K562 (cell line): ENCODE measurements around the gene CCDC61. TPM values are rescaled to one million over a fixed set of nuclear protein-coding genes. Genes with fewer than 3 reads are reported as not detected.

ENCODE experiments used
- ATAC-seq: fragments of 200-7000 bp; cut with Tn5 transposase; 3 replicates; pipeline ENCODE4 v1.9.1; 2020; ENCODE audit warnings: moderate library complexity
- BruUV-seq: library from RNA; stranded (reverse); fragments of 400-500 nt; replicated peaks from 2 replicates; lab custom pipeline; 2021; lab: Mats Ljungman, UMichigan
- CTCF ChIA-PET: fragments of 300-600 bp; formaldehyde crosslinking; extraction: SDS; loops from one replicate; lab custom pipeline; 2021; ENCODE audit warnings: low intra/inter-chr PET ratio; lab: Yijun Ruan, JAX
- POLR2A ChIA-PET: fragments of 300-600, 350-650 bp; sonication (Branson Sonifier 250); formaldehyde crosslinking; extraction: SDS; loops from one replicate; lab custom pipeline; 2021; ENCODE audit warnings: antibody characterized with exemption, inconsistent platforms; lab: Yijun Ruan, JAX
- DNase-seq, 4 experiments: peaks; one replicate each; pipeline versions ENCODE4 v3.0.0 to v3.0.0-alpha.2; 2011 to 2018; ENCODE audit warnings: low spot score in 3 of 4, mixed read lengths in 3 of 4; ENCODE audit errors: extremely low read depth in 1 of 4
- FAIRE-seq: peaks from 2 replicates; lab custom pipeline; 2011; peaks lifted over from hg19 to GRCh38; lab: Jason Lieb, UNC
- H2AFZ ChIP-seq: 2 replicates; pipeline ENCODE4 v1.6.0; 2011; ENCODE audit warnings: low read depth, low read length, control low read depth, inconsistent platforms
- H3K27ac ChIP-seq: fragments of 200-600 bp; 3 replicates; pipeline ENCODE4 v1.8.0; 2011; ENCODE audit warnings: low read depth, mild to moderate bottlenecking, control low read depth, inconsistent platforms, low read length, moderate library complexity, mixed read lengths; ENCODE audit errors: extremely low read depth
- H3K27me3 ChIP-seq, 2 experiments: fragments of 300-600 bp in 1 of 2; 2 replicates in 1 of 2; 3 replicates in 1 of 2; pipeline versions ENCODE4 v1.6.0 to v1.8.0; 2011; ENCODE audit warnings: inconsistent platforms in 2 of 2, low read length in 2 of 2, mild to moderate bottlenecking in 1 of 2, mixed read lengths in 1 of 2, moderate library complexity in 1 of 2; ENCODE audit not compliant: control insufficient read depth in 2 of 2, insufficient read depth in 2 of 2
- H3K36me3 ChIP-seq: fragments of 300-600 bp; 3 replicates; pipeline ENCODE4 v1.8.0; 2011; ENCODE audit warnings: mild to moderate bottlenecking, low read length, inconsistent platforms; ENCODE audit not compliant: control insufficient read depth, insufficient read depth
- H3K4me1 ChIP-seq, 2 experiments: fragments of 200-600 bp in 1 of 2; replicated peaks in 1 of 2; 2 replicates in 1 of 2; 3 replicates in 1 of 2; pipeline versions ENCODE4 v1.5.1 to v1.8.0; 2011; ENCODE audit warnings: inconsistent platforms in 2 of 2, low read length in 2 of 2, mild to moderate bottlenecking in 1 of 2, mixed read lengths in 1 of 2, moderate library complexity in 1 of 2; ENCODE audit not compliant: control insufficient read depth in 2 of 2, insufficient read depth in 2 of 2
- H3K4me2 ChIP-seq: 2 replicates; pipeline ENCODE4 v1.6.1; 2011; ENCODE audit warnings: low read length, control low read depth, inconsistent platforms, mixed read lengths; ENCODE audit not compliant: insufficient read depth
- H3K4me3 ChIP-seq: fragments of 200-600 bp; sonication (generic), shearing (Covaris generic); 2 replicates; pipeline ENCODE4 v1.5.1; 2016; ENCODE audit warnings: control low read depth, inconsistent platforms
- H3K79me2 ChIP-seq: fragments of 200-600 bp; 3 replicates; pipeline ENCODE4 v1.8.0; 2011; ENCODE audit warnings: low read length, inconsistent platforms; ENCODE audit not compliant: control insufficient read depth, insufficient read depth
- H3K9ac ChIP-seq, 2 experiments: 2 replicates each; pipeline versions ENCODE4 v1.6.0 to v1.6.1; 2011; ENCODE audit warnings: low read depth in 2 of 2, low read length in 2 of 2, control low read depth in 1 of 2, inconsistent platforms in 1 of 2, mild to moderate bottlenecking in 1 of 2, mixed read lengths in 1 of 2; ENCODE audit not compliant: insufficient read depth in 1 of 2
- H3K9me1 ChIP-seq: one replicate; pipeline ENCODE4 v1.6.0; 2011; ENCODE audit warnings: inconsistent platforms, mild to moderate bottlenecking, low read length, moderate library complexity; ENCODE audit not compliant: control insufficient read depth, insufficient read depth
- H3K9me3 ChIP-seq: replicated peaks from 2 replicates; pipeline ENCODE4 v1.5.1; 2011; ENCODE audit warnings: low read depth, low read length, inconsistent platforms; ENCODE audit not compliant: control insufficient read depth, insufficient read depth
- H4K20me1 ChIP-seq: replicated peaks from 2 replicates; pipeline ENCODE4 v1.6.1; 2011; ENCODE audit warnings: low read length, inconsistent platforms, mixed read lengths; ENCODE audit not compliant: control insufficient read depth, insufficient read depth
- CREM ChIP-seq: IDR thresholded peaks from 2 replicates; pipeline ENCODE4 v1.6.1; 2014; ENCODE audit warnings: antibody characterized with exemption, low read depth
- MAZ ChIP-seq, 2 experiments: fragments of 450-650 bp in 1 of 2; sonication (generic) in 1 of 2; formaldehyde crosslinking; IDR thresholded peaks in 1 of 2; conservative IDR thresholded peaks in 1 of 2; 2 replicates each; pipeline versions ENCODE4 v1.4.0 to v1.5.0; 2020; ENCODE audit warnings: mild to moderate bottlenecking in 1 of 2, missing genetic modification reagents in 1 of 2
- MYNN ChIP-seq, 2 experiments: sonication (generic); formaldehyde crosslinking in 1 of 2; IDR thresholded peaks; 2 replicates each; pipeline versions ENCODE4 v1.5.0 to v1.6.1; 2016 to 2020; ENCODE audit warnings: antibody characterized with exemption in 1 of 2, missing genetic modification reagents in 1 of 2
- PYGO2 ChIP-seq: fragments of 450-650 bp; IDR thresholded peaks from 2 replicates; pipeline ENCODE4 v1.6.1; 2016; ENCODE audit warnings: mild to moderate bottlenecking, missing genetic modification characterization, moderate library complexity, missing compliant biosample characterization
- RB1 ChIP-seq: fragments of 450-650 bp; IDR thresholded peaks from 2 replicates; pipeline ENCODE4 v1.6.1; 2017; ENCODE audit warnings: low read depth, mild to moderate bottlenecking
- ZBTB1 ChIP-seq: sonication (generic); formaldehyde crosslinking; IDR thresholded peaks from 2 replicates; pipeline ENCODE4 v1.8.1; 2023; ENCODE audit warnings: missing genetic modification reagents, low read depth, mild to moderate bottlenecking, borderline replicate concordance
- ZNF695 ChIP-seq: fragments of 450-650 bp; formaldehyde crosslinking; IDR thresholded peaks from 2 replicates; pipeline ENCODE4 v1.4.0; 2020; ENCODE audit warnings: mild to moderate bottlenecking, moderate library complexity
- ZNF830 ChIP-seq: fragments of 250-450 bp; sonication (Bioruptor Pico); IDR thresholded peaks from 2 replicates; pipeline ENCODE4 v1.5.0; 2021; ENCODE audit warnings: mild to moderate bottlenecking
- WGBS: fragments of 100-300 bp; shearing (Covaris generic); methylation state at CpG from one replicate; pipeline ENCODE4 v1.1.6; 2016; ENCODE audit warnings: low coverage, mixed read lengths; ENCODE audit not compliant: insufficient coverage; ENCODE audit errors: missing lambda C conversion rate; 5-methylcytosine and 5-hydroxymethylcytosine counted together
- in situ Hi-C: fragments of 300-500 bp; cut with MboI; formaldehyde crosslinking; loops from 4 replicates; pipeline ENCODE4 v1.15.0; 2018; ENCODE audit warnings: inconsistent platforms, mixed read lengths
- intact Hi-C: fragments of 100-400 bp; cut with micrococcal nuclease; formaldehyde crosslinking; loops from 2 replicates; pipeline ENCODE4 v1.14.2; 2022
- polyA plus RNA-seq, 8 experiments: library from polyadenylated mRNA; depleted of rRNA in 4 of 8; stranded (reverse) in 5 of 8; unstranded in 3 of 8; fragments of >200 nt; fragmentation: Nextera tagmentation in 2 of 8; fragmentation: Illumina TruSeq in 1 of 8; extraction: Ambion mirVana in 2 of 8; extraction: Trizol in 1 of 8; gene quantifications; 2 replicates each; pipeline versions ENCODE4 v1.2.1 to v1.2.3, GENCODE V29; 2011 to 2014; ENCODE audit warnings: inconsistent platforms in 1 of 8, missing spikeins in 1 of 8
- total RNA-seq, 7 experiments: library from RNA; depleted of rRNA in 6 of 7; stranded (reverse); fragments of >200 nt in 6 of 7; fragmentation: Illumina TruSeq in 2 of 7; extraction: Trizol in 2 of 7; gene quantifications; 2 replicates each; pipeline versions ENCODE4 v1.2.1 to v1.2.3, GENCODE V29; 2011 to 2021; ENCODE audit warnings: low replicate concordance in 1 of 7
- TF ChIP-seq, protein P1 (sequence below), 3 experiments: IDR thresholded peaks in 2 of 3; conservative IDR thresholded peaks in 1 of 3; 2 replicates each; pipeline ENCODE4 v1.5.1; 2011 to 2012; ENCODE audit warnings: low read length in 3 of 3, mild to moderate bottlenecking in 3 of 3, control low read depth in 2 of 3, improper control_type of control experiment in 1 of 3, inconsistent platforms in 1 of 3, low read depth in 1 of 3, mixed read lengths in 1 of 3, moderate library complexity in 1 of 3; ENCODE audit not compliant: insufficient read depth in 2 of 3
- TF ChIP-seq, protein P2 (sequence below), 2 experiments: IDR thresholded peaks; 2 replicates each; pipeline ENCODE4 v1.6.1; 2011; ENCODE audit warnings: borderline replicate concordance in 1 of 2, control low read depth in 1 of 2, low read depth in 1 of 2, low read length in 1 of 2, mild to moderate bottlenecking in 1 of 2, mixed read lengths in 1 of 2, moderate library complexity in 1 of 2; ENCODE audit not compliant: insufficient read depth in 1 of 2, insufficient read length in 1 of 2, poor library complexity in 1 of 2, severe bottlenecking in 1 of 2; ENCODE audit errors: extremely low read depth in 1 of 2
- TF ChIP-seq, protein P3 (sequence below): fragments of 250-450 bp; sonication (Bioruptor Pico); IDR thresholded peaks from 2 replicates; pipeline ENCODE4 v1.8.0; 2022; ENCODE audit warnings: inconsistent platforms

CCDC61 gene
- total and polyA plus RNA-seq, 9 of the 15 experiments (the other 6 are each of a cell fraction or from before 2014, with no cell fraction given), result 0.07 to 27.0 (median 10.3) TPM

DNA sequence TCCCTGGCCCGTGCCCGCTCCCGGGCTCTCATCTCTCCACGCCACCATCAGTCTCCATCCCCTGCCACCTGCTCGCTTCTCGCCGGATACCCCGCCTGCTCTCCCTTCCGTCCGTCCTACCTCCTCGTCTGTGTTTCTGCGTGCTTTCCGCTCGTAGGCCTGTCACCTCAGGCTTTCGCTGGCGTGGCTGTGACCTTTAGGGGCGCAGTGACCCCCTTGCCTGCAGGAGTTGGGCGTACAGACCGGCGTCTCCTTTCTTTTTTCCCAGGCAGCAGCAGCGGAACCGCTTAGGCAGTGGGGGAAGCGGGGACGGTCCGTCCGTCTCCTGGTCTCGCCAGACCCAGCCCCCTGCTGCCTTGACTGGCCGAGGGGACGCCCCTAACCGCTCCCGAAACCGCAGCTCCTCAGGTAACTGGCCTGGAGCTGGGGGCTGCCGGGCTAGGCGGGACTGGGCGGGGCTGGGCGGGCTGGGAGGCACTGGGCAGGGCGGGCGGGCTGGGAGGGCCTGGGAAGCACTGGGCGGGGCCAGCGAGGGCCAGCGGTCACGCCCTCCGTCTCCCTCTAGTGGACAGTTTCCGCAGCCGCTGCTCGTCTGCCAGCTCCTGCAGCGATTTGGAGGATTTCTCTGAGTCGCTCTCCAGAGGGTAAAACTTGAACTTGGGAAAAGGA lies 21.3 kb downstream of the CCDC61 start:
- ATAC-seq (peak; percentile 89), DNase-seq (peak; percentile 92 to 97 (median 95)), FAIRE-seq (peak; percentile 85)
- peak overlapping the region in 1 of 2 experiments; percentile 90; a peak in 2 of 4 replicates for H3K9ac ChIP-seq
- ChIA-PET POLR2A (interaction anchor here (0.7 to 1.0 kb wide), 4 partner anchors 12 to 51 kb away, joined by 4 to 6 read pairs (median 4); partner anchors contain the start of gene CCDC61), CTCF (interaction anchor here (1.0 to 1.3 kb wide), 2 partner anchors 61 to 103 kb away, joined by 3 read pairs; no protein-coding TSS in a partner anchor)
- peaks cover 8 to 33% of the 10 kb centered on the region in 2 experiments; a peak in 4 of 5 replicates for H3K4me1 ChIP-seq
- H3K36me3 ChIP-seq, result peaks cover 14% of the 10 kb centered on the region; the same call in 1 of the 3 replicates
- H3K9me1 ChIP-seq, result no peaks in the 10 kb centered on the region
- peak overlapping the region; percentile 37 for H3K4me3 ChIP-seq
- no TSS peak for BruUV-seq
- no peaks in the 10 kb centered on the region for H3K9me3 ChIP-seq
- no peaks in the 10 kb centered on the region for H3K79me2 ChIP-seq
- H2AFZ ChIP-seq, result peak overlapping the region; percentile 84
- peak overlapping the region; percentile 75 for H3K4me2 ChIP-seq
- H3K27me3 ChIP-seq, result no peaks in the 10 kb centered on the region
- peak overlapping the region; percentile 62; the same call in 1 of the 3 replicates for H3K27ac ChIP-seq
- peaks cover 2% of the 10 kb centered on the region; the same call in 1 of the 2 replicates for H4K20me1 ChIP-seq
- in situ Hi-C loops (no loop called here), intact Hi-C loops (no loop called here)
- WGBS, result 17% methylated on average over 42 of the region's 48 CpGs
- TF ChIP-seq ZNF830 (CRISPR knock-in tag), result no peak
- TF ChIP-seq, protein P1, sequence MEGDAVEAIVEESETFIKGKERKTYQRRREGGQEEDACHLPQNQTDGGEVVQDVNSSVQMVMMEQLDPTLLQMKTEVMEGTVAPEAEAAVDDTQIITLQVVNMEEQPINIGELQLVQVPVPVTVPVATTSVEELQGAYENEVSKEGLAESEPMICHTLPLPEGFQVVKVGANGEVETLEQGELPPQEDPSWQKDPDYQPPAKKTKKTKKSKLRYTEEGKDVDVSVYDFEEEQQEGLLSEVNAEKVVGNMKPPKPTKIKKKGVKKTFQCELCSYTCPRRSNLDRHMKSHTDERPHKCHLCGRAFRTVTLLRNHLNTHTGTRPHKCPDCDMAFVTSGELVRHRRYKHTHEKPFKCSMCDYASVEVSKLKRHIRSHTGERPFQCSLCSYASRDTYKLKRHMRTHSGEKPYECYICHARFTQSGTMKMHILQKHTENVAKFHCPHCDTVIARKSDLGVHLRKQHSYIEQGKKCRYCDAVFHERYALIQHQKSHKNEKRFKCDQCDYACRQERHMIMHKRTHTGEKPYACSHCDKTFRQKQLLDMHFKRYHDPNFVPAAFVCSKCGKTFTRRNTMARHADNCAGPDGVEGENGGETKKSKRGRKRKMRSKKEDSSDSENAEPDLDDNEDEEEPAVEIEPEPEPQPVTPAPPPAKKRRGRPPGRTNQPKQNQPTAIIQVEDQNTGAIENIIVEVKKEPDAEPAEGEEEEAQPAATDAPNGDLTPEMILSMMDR (IDR thresholded peaks at IDR 0.05 in 2 of 3, conservative IDR thresholded peaks at IDR 0.05 in 1 of 3; ENCODE audit: insufficient read depth in 2 of 3, low read depth in 1 of 3, low read length in 3 of 3), result peak; percentile 74 to 80 (median 77)
- TF ChIP-seq, protein P2, sequence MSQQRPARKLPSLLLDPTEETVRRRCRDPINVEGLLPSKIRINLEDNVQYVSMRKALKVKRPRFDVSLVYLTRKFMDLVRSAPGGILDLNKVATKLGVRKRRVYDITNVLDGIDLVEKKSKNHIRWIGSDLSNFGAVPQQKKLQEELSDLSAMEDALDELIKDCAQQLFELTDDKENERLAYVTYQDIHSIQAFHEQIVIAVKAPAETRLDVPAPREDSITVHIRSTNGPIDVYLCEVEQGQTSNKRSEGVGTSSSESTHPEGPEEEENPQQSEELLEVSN (IDR thresholded peaks at IDR 0.05; ENCODE audit: borderline replicate concordance in 1 of 2, extremely low read depth in 1 of 2, insufficient read depth in 1 of 2, insufficient read length in 1 of 2, low read depth in 1 of 2, low read length in 1 of 2, poor library complexity in 1 of 2, severe bottlenecking in 1 of 2), result no peak
- peak; percentile 53; the same call in 1 of the 2 replicates for TF ChIP-seq ZBTB1
- TF ChIP-seq PYGO2 (tag), result no peak
- peak; percentile 14; the same call in 1 of the 2 replicates for TF ChIP-seq RB1
- peak; percentile 45; the same call in 1 of the 2 replicates for TF ChIP-seq CREM
- TF ChIP-seq MAZ (CRISPR knock-in tag; conservative IDR thresholded peaks at IDR 0.05 in 1 of 2, IDR thresholded peaks at IDR 0.05 in 1 of 2), result peak in 1 of 2 experiments; percentile 49; a peak in 1 of 4 replicates
- no peak for TF ChIP-seq ZNF695 (CRISPR knock-in tag)
- TF ChIP-seq, protein P3, sequence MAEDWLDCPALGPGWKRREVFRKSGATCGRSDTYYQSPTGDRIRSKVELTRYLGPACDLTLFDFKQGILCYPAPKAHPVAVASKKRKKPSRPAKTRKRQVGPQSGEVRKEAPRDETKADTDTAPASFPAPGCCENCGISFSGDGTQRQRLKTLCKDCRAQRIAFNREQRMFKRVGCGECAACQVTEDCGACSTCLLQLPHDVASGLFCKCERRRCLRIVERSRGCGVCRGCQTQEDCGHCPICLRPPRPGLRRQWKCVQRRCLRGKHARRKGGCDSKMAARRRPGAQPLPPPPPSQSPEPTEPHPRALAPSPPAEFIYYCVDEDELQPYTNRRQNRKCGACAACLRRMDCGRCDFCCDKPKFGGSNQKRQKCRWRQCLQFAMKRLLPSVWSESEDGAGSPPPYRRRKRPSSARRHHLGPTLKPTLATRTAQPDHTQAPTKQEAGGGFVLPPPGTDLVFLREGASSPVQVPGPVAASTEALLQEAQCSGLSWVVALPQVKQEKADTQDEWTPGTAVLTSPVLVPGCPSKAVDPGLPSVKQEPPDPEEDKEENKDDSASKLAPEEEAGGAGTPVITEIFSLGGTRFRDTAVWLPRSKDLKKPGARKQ (CRISPR knock-in tag), result peak; percentile 26; the same call in 1 of the 2 replicates
- TF ChIP-seq MYNN (IDR thresholded peaks at IDR 0.05), result 0 out of 2 replicates have a peak, but pooled peaks have one; percentile 28
- no peak for TF ChIP-seq MYNN (CRISPR knock-in tag; IDR thresholded peaks at IDR 0.05)
